ENCODE results near the gene TMEM184B.

The TMEM184B gene

GRCh38 chr22:38271101-38271500 is 1.7 kb downstream of the TMEM184B start:
- Mint-ChIP-seq H3K4me1 (ENCODE audit: low read depth) (peaks cover 52% of the 10 kb centered on the region), H3K4me3 (peak overlapping the region; percentile 90), H3K36me3 (no peaks in the 10 kb centered on the region), H3K9me3 (ENCODE audit: low read depth) (no peaks in the 10 kb centered on the region), H3K27ac (no peak overlapping the region), H3K27me3 (no peaks in the 10 kb centered on the region)

- Mint-ChIP-seq H3K27ac (peak overlapping the region; percentile 17), H3K9me3 (ENCODE audit: low read depth) (no peaks in the 10 kb centered on the region)
Observed at GRCh38 chr22:38270091-38270992, 2.5 kb downstream of the TMEM184B start.

GRCh38 chr22:38269466-38269865 is 3.3 kb downstream of the TMEM184B start:
- H3K36me3 Mint-ChIP-seq: no peaks in the 10 kb centered on the region
- no peaks in the 10 kb centered on the region for H3K27me3 Mint-ChIP-seq
- H3K4me3 Mint-ChIP-seq: no peak overlapping the region
- H3K4me1 Mint-ChIP-seq (ENCODE audit: low read depth): peaks cover 63% of the 10 kb centered on the region
- peak overlapping the region; percentile 64 for H3K27ac Mint-ChIP-seq
- no peaks in the 10 kb centered on the region for H3K9me3 Mint-ChIP-seq (ENCODE audit: low read depth)

More at GRCh38 chr22:38270091-38270992, 2.5 kb downstream of the TMEM184B start:
- Mint-ChIP-seq H3K36me3 (no peaks in the 10 kb centered on the region), H3K27me3 (no peaks in the 10 kb centered on the region), H3K4me3 (peak overlapping the region; percentile 90), H3K4me1 (ENCODE audit: low read depth) (peaks cover 58% of the 10 kb centered on the region)

- Mint-ChIP-seq H3K4me3 (peak overlapping the region; percentile 44), H3K9me3 (ENCODE audit: low read depth) (no peaks in the 10 kb centered on the region), H3K27me3 (no peaks in the 10 kb centered on the region), H3K4me1 (ENCODE audit: low read depth) (peaks cover 61% of the 10 kb centered on the region), H3K27ac (peak overlapping the region; percentile 87), H3K36me3 (peaks cover 7% of the 10 kb centered on the region)
Observed at GRCh38 chr22:38267086-38267485, 5.7 kb downstream of the TMEM184B start.

- H3K27ac Mint-ChIP-seq: peak overlapping the region; percentile 87
- no peaks in the 10 kb centered on the region for H3K9me3 Mint-ChIP-seq (ENCODE audit: low read depth)
- H3K36me3 Mint-ChIP-seq: peaks cover 7% of the 10 kb centered on the region
- H3K4me3 Mint-ChIP-seq: no peak overlapping the region
- no peaks in the 10 kb centered on the region for H3K27me3 Mint-ChIP-seq
- peaks cover 52% of the 10 kb centered on the region for H3K4me1 Mint-ChIP-seq (ENCODE audit: low read depth)
Observed at GRCh38 chr22:38266120-38266519, 6.7 kb downstream of the TMEM184B start.

- H3K27ac Mint-ChIP-seq: no peak overlapping the region
- no peaks in the 10 kb centered on the region for H3K27me3 Mint-ChIP-seq
- H3K4me3 Mint-ChIP-seq: no peak overlapping the region
- H3K9me3 Mint-ChIP-seq (ENCODE audit: low read depth): no peaks in the 10 kb centered on the region
- peaks cover 7% of the 10 kb centered on the region for H3K36me3 Mint-ChIP-seq
- H3K4me1 Mint-ChIP-seq (ENCODE audit: low read depth): peaks cover 40% of the 10 kb centered on the region
Observed at GRCh38 chr22:38264322-38264843, 8.4 kb downstream of the TMEM184B start.

- Mint-ChIP-seq H3K4me3 (no peak overlapping the region), H3K27ac (no peak overlapping the region)
Observed at GRCh38 chr22:38262051-38262795, 10.6 kb downstream of the TMEM184B start.

GRCh38 chr22:38260761-38261681 is 11.8 kb downstream of the TMEM184B start:
- H3K27ac Mint-ChIP-seq: no peak overlapping the region
- H3K4me1 Mint-ChIP-seq (ENCODE audit: low read depth): peaks cover 21% of the 10 kb centered on the region
- H3K4me3 Mint-ChIP-seq: no peak overlapping the region
- H3K9me3 Mint-ChIP-seq (ENCODE audit: low read depth): no peaks in the 10 kb centered on the region
- H3K36me3 Mint-ChIP-seq: peaks cover 7% of the 10 kb centered on the region
- no peaks in the 10 kb centered on the region for H3K27me3 Mint-ChIP-seq

More at GRCh38 chr22:38262051-38262795, 10.6 kb downstream of the TMEM184B start:
- H3K9me3 Mint-ChIP-seq (ENCODE audit: low read depth): no peaks in the 10 kb centered on the region
- H3K36me3 Mint-ChIP-seq: peaks cover 7% of the 10 kb centered on the region
- no peaks in the 10 kb centered on the region for H3K27me3 Mint-ChIP-seq
- H3K4me1 Mint-ChIP-seq (ENCODE audit: low read depth): peaks cover 30% of the 10 kb centered on the region

- Mint-ChIP-seq H3K4me1 (ENCODE audit: low read depth) (peaks cover 11% of the 10 kb centered on the region), H3K27ac (no peak overlapping the region), H3K9me3 (ENCODE audit: low read depth) (no peaks in the 10 kb centered on the region), H3K4me3 (no peak overlapping the region), H3K36me3 (peaks cover 7% of the 10 kb centered on the region), H3K27me3 (no peaks in the 10 kb centered on the region)
Observed at GRCh38 chr22:38259370-38259769, 13.4 kb downstream of the TMEM184B start.

GRCh38 chr22:38258895-38259294 is 13.9 kb downstream of the TMEM184B start:
- H3K27ac Mint-ChIP-seq: no peak overlapping the region
- H3K4me3 Mint-ChIP-seq: no peak overlapping the region
- peaks cover 11% of the 10 kb centered on the region for H3K4me1 Mint-ChIP-seq (ENCODE audit: low read depth)
- peaks cover 7% of the 10 kb centered on the region for H3K36me3 Mint-ChIP-seq
- no peaks in the 10 kb centered on the region for H3K27me3 Mint-ChIP-seq
- no peaks in the 10 kb centered on the region for H3K9me3 Mint-ChIP-seq (ENCODE audit: low read depth)

GRCh38 chr22:38257650-38258250 is 15.1 kb downstream of the TMEM184B start:
- Mint-ChIP-seq H3K36me3 (peaks cover 3% of the 10 kb centered on the region), H3K9me3 (ENCODE audit: low read depth) (no peaks in the 10 kb centered on the region), H3K27ac (no peak overlapping the region), H3K27me3 (no peaks in the 10 kb centered on the region), H3K4me3 (no peak overlapping the region), H3K4me1 (ENCODE audit: low read depth) (peaks cover 8% of the 10 kb centered on the region)

GRCh38 chr22:38257181-38257580 is 15.6 kb downstream of the TMEM184B start:
- Mint-ChIP-seq H3K27ac (no peak overlapping the region), H3K9me3 (ENCODE audit: low read depth) (no peaks in the 10 kb centered on the region), H3K27me3 (no peaks in the 10 kb centered on the region), H3K4me3 (no peak overlapping the region), H3K4me1 (ENCODE audit: low read depth) (peaks cover 6% of the 10 kb centered on the region), H3K36me3 (peaks cover under 1% of the 10 kb centered on the region)

- H3K9me3 Mint-ChIP-seq (ENCODE audit: low read depth): no peaks in the 10 kb centered on the region
- H3K4me3 Mint-ChIP-seq: no peak overlapping the region
- H3K27ac Mint-ChIP-seq: no peak overlapping the region
- H3K27me3 Mint-ChIP-seq: no peaks in the 10 kb centered on the region
- peaks cover 4% of the 10 kb centered on the region for H3K4me1 Mint-ChIP-seq (ENCODE audit: low read depth)
- no peaks in the 10 kb centered on the region for H3K36me3 Mint-ChIP-seq
Observed at GRCh38 chr22:38255697-38256096, 17.1 kb downstream of the TMEM184B start.

GRCh38 chr22:38251341-38251692 is 21.5 kb downstream of the TMEM184B start:
- Mint-ChIP-seq H3K27ac (no peak overlapping the region), H3K27me3 (no peaks in the 10 kb centered on the region), H3K36me3 (peaks cover 8% of the 10 kb centered on the region), H3K4me3 (no peak overlapping the region), H3K4me1 (ENCODE audit: low read depth) (no peaks in the 10 kb centered on the region), H3K9me3 (ENCODE audit: low read depth) (no peaks in the 10 kb centered on the region)

Measured in activated naive CD8-positive, alpha-beta T cell (primary cell).